Measurements from ENCODE around the gene PPM1F.
A peak's percentile ranks its signal among the peaks of the same experiment; 100 is the strongest.

PPM1F gene, protein sequence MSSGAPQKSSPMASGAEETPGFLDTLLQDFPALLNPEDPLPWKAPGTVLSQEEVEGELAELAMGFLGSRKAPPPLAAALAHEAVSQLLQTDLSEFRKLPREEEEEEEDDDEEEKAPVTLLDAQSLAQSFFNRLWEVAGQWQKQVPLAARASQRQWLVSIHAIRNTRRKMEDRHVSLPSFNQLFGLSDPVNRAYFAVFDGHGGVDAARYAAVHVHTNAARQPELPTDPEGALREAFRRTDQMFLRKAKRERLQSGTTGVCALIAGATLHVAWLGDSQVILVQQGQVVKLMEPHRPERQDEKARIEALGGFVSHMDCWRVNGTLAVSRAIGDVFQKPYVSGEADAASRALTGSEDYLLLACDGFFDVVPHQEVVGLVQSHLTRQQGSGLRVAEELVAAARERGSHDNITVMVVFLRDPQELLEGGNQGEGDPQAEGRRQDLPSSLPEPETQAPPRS

GRCh38 chr22:21952586-21953571 lies at the start of gene PPM1F:
Gene PPM1F, minus strand, starts transcription at chr22:21952848. Its CDS starts 6,800 bp downstream, at chr22:21946048.
- DNase-seq (ENCODE audit: low read depth) = peak; percentile 86

DNA sequence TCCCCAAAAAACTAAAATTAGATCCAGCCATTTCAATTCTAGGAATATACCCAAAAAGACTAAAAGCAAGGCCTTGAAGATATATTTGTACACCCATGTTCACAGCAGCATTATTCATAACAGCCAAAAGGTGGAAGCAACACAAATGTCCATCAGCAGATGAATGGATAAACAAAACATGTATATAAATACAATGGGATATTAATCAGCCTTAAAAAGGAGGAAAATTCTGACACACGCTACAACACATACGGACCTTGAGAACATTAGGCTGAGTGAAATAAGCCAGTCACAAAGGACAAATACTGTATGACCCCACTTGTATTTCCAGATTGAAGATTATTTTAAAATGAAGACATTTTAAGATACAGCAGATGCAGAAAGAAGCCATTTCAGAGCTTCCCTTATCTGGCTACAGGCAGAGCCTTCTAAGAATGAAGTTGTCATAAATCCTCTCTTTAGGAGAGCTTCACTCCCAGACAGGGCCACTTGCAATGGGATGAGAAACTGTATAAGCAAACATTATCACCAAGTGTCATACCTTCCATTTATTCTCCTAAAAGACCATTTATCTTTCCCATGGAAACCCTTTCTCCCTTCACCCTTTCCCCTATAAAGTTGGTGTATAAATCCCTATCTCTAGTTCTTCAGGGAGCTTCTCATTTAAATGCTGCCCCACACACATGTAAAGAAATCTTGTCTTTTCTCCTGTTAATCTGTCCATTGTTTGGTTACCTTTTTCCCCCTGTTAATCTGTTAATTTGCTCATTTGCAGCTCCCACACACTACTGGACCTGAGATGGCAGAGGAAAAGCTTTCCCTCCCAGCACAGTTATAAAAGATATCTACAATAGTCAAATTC lies 49.2 kb upstream of the PPM1F start:
- no peak for DNase-seq (ENCODE audit: low read depth)

- no peak for DNase-seq (ENCODE audit: low read depth)
Measured at GRCh38 chr22:21998595-21999247, 46.1 kb upstream of the PPM1F start.

GRCh38 chr22:21996175-21996720 lies 43.6 kb upstream of the PPM1F start:
- DNase-seq (ENCODE audit: low read depth) = no peak

- no peak for DNase-seq (ENCODE audit: low read depth)
Measured at GRCh38 chr22:21995660-21996059, 43.0 kb upstream of the PPM1F start.

- DNase-seq (ENCODE audit: low read depth) = no peak
Measured at GRCh38 chr22:21994881-21995444, 42.3 kb upstream of the PPM1F start.

- DNase-seq (ENCODE audit: low read depth) = no peak
Measured at GRCh38 chr22:21992593-21993237, 40.1 kb upstream of the PPM1F start.

- no peak for DNase-seq (ENCODE audit: low read depth)
Measured at GRCh38 chr22:21991774-21992173, 39.1 kb upstream of the PPM1F start.

- no peak for DNase-seq (ENCODE audit: low read depth)
Measured at GRCh38 chr22:21991304-21991596, 38.6 kb upstream of the PPM1F start.

DNA sequence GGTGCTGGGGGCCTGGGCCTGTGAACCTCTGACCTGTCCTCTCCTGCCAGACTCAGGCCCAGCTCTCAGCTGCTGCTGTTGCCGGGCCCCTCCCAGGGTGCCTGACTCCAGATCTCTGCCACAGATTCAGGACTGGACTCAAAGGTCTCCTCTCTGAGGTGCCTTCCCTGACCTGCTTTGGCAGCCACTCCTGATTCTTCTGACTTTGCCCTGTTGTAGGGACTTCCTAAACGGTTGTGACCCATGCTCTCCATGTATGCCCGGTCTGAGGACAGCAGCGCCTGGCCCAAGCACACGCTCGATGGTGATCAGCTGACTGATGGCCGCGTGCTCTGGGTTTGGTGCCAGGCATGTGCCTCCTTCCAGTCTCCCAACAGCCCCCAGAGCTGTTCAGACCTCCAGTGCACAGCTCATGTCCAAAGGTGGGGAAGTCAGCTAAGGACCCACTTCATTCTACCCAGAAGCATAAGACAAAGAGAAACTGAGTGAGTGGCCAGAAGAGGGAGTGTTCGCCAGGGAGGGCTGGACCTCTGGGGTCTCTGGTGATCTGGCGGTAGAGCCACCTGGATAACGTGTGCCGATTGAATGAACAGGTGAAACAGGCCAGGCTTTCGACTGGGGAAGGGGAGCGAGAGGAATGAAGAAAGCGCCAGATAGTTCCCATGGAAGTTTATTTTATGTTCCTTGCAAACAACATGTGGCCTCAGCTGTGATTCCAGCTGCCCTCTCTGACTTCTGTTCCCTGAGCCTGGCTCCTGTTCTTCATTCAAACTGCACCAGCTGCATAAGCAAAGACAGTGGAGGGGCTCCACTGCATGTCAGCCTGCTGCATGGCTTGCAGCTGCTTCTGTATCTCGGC lies 38.0 kb upstream of the PPM1F start:
- no peak for DNase-seq (ENCODE audit: low read depth)

DNA sequence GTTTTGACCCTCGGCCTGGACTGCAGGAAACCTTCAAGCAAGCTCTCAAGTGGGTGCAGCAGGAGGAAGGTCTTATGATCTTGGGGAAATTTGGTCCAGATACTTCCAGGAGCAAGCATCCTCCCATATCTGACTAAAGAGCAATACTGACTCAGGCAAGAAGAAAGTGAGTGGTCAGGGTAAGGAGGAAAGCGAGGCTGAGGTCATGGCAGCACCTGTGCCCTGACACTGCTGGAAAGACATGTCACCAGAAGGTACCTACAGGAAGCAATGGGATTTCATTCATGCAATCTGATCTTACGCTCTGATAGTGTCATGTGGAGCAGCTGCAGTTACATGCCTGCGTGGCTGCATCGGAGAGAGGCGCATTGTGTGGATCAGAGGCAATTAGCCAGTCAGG lies 36.4 kb upstream of the PPM1F start:
- DNase-seq (ENCODE audit: low read depth) = no peak

- DNase-seq (ENCODE audit: low read depth) = no peak
Measured at GRCh38 chr22:21985214-21985613, 32.6 kb upstream of the PPM1F start.

DNA sequence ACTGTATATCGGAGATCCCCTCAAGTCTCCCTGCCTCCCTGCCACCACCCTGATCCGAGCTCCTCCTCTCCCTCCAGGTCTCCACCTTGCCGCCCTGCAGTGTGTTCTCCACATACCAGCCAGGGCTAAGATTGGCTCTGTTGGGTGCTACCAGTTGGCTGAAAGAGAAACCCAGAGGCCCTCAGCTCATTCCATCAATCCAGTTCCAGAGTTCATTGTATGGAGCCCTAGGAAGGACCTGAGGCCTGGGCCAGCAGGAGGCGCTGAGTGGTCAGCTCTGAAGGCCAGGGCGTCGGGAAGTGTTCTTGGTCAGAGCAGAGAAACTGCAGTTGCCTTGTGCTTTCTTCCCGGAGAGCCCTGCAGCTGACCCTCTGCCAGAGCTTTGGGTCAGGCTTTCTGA lies 32.1 kb upstream of the PPM1F start:
- DNase-seq (ENCODE audit: low read depth) = no peak

GRCh38 chr22:21982338-21982965 lies 29.8 kb upstream of the PPM1F start, which contains the start of gene TOP3B:
Gene TOP3B, minus strand, starts transcription at chr22:21982787. Its CDS starts 7,078 bp downstream, at chr22:21975709.
- peak; percentile 70 for DNase-seq (ENCODE audit: low read depth)

DNA sequence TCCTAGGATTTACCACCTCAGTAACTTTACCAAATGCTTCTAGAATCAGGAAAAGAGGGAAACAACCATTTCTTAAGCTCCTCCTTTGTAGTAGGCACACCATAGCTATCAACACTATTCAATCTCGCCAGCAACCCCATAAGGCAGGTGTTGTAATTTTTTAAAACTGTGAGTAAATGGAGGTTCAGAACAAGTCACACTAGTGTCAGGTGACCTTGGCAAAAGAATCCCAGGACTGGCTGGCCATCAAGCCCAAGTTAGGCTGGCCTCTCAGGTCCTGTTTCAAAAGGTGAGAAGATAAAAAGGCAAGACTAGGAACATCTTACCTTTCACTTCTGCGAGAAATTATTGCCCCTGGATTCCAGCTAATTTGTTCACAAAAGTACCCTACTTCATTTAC lies 29.2 kb upstream of the PPM1F start:
- DNase-seq (ENCODE audit: low read depth) = no peak

DNA sequence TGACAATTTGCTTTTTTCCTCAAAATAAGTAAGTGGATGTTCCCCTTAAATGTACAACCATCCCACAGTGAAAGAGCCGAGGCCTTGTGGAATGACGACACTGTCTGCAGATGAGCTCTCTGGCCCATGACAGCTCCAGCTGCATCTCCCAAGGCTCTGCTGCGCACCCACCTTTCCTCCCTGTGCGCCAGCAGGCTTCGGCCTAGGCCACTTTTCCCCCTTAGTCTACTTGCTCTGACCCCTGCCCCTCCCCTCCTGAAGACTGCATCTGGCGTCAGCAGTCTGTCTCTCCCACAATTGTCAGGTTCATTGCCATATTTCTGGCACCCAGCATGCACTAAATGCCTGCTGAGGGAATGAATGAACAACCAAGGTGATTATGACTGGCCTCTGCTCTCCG lies 27.9 kb upstream of the PPM1F start:
- DNase-seq (ENCODE audit: low read depth) = no peak

DNA sequence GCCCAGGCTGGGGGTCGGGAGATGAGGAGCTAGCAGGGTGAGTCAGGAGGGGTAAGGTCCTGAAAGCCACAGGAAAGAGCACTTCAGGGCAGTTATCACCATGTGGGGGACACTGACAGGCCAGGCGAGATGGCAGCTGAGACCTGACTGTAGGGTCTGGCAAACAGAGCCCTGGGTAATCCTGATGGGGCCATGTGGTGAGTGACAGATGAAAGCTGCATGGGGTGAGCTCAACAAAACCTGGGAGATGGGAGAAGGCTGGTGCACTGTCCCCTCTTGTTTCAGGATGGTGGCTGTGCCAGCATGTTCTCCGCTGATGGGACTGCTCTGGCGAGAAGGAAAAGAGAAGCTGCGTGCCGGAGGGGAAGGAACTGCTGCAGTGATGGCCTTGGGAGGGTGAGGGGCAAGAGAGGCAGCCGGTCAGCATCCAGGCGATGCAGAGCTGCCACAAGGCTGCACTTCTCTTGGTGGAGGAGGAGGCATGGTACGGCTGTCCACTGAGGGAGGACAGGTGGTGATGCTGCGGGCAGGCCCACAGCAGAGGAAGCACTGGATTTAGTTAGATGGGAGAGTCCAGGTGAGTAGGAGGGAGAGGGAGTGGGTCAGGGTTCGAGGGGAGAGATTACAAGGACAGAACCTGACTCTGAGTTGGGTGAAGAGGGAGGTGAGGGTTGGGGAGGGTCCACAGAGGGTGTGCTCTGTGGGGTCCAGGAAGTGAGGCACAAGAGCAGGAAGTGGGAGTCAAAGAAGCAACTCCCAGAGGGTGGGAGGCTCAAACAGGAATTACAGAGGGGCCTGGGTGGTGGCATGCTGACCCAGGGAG lies 26.1 kb upstream of the PPM1F start:
- DNase-seq (ENCODE audit: low read depth) = no peak

GRCh38 chr22:21977814-21978213 lies 25.2 kb upstream of the PPM1F start:
- no peak for DNase-seq (ENCODE audit: low read depth)

Measured in activated T-helper 9 cell treated with anti-CD3 and anti-CD28 coated beads, Interleukin-2, amount 50 U/mL, for 16 hours (primary cell).